SKM-1 treated with dmso at 0.1 percent for 144 hours (cell line): Measurements from ENCODE around the gene RAB9B.
A peak's percentile ranks its signal among the peaks of the same experiment; 100 is the strongest.
"Not testable (repeated sequence)": the region's sequence is repeated elsewhere in the genome, so short reads cannot be mapped to it uniquely, and the experiment has no call there.

ENCODE experiments used
- DNase-seq: peaks from one replicate; lab custom pipeline; 2025; ENCODE audit not compliant: unreplicated experiment; lab: John Stamatoyannopoulos, UW

RAB9B gene, protein sequence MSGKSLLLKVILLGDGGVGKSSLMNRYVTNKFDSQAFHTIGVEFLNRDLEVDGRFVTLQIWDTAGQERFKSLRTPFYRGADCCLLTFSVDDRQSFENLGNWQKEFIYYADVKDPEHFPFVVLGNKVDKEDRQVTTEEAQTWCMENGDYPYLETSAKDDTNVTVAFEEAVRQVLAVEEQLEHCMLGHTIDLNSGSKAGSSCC

DNA sequence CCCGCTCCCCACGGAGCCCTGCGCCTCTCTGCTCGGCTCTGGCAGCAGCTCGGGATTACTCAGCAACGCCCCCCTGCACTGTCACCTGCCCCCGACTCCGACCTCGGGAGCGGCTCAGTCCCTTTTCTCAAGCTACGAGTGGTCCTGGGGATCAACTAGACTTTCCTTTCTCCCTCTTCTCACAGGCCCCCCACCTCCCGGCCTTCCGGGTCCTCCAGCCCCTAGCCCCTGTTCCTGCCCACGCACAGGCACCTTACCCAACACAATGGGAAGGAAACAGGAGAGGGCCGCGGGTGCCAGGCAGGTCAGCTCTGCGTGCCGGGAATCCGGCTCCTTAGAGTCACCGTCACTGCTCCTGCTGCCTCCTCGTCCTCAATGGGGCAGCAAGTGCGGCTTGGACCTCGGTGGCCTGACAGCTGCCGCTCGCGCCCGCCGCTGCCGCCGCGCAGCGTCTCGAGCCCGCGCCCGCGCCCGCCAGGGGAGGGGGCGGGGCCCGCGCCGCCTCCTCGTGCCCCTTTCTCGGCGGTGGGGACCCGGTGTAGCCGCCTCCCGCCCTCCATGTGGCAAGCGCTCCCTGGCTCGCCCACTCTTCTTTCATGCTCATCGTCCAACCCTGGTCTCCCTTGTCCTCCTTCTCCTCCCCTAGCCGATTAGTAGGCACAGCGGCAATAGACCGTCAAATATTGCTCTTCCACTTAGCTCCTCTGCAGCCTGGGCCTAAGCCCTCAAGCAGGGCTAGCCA, at the start of gene RAB9B:
Gene RAB9B, minus strand, starts transcription at position 455 of the 742 bp plus-strand sequence. CDS start 6,473 bp downstream, outside the sequence.
- DNase-seq = peak; percentile 28

DNA sequence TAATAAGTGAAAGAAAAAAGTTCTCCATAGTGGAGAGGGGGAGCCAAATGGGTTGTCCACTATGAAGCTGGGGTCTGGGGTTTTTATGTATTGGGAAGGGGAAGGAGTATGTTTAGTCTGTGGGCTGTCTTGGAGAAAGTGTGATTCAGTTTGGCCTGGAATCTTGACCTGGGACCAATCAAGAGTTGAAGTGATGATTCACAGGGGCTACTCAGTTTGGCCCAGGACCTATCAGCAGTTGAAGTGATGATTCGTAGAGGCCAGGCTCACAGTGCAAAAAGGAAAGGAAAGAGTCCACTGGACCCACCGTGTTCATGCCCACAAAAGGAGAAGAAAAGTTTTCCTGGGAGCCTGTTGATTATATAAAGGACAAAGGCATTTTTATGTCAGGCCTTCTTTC, 47.3 kb upstream of the RAB9B start:
- DNase-seq = no peak

DNA sequence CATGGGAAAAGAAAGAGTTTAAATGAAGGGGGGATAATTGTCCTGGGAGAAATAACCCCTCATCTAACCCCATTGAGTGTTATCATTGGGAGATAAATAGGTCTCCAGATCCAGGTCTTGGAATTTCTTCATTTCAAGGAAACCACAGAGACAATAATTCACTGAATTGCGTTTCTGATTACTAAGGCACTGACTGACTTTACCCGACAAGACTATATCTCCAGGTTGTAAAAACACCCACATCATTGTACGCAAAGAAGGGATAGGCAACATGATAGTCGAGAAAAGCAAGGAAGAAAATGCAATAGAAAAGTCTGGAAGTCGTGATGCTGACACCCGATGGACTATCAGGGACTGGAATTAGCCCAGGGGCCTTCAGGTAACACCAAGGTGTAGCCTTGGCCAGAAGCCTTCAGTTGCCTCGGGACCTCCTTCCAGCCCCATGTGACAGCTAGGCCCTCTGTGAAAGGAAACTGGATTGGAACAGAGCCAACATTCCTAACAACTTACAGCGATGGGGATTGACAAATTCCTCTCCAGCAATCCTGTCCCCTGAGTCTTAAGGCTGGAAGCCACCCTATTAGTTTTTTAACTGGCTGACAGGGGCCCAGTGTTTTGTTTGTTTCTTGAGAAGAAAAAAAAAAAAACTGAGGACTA, 46.5 kb upstream of the RAB9B start:
- no peak for DNase-seq

DNA sequence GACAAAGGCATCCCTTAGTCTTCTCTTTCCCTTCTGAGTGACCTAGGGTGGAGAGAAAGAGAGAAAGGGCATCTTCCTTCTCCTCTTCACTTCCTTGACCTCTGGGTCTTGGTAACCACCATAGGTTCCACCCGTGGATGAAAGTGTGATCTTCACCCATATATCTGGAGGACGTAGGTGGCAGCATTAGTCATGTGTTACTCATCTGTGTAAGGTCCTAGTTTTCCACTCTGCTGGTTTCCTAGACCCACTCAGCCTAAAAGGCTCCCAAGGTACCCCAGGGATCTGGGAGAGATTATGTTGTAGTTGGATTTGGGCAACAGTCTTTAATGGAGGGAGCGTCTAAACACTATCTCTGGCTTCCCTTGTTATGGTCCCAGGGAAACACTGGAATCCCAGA, 45.5 kb upstream of the RAB9B start:
- DNase-seq = no peak

DNA sequence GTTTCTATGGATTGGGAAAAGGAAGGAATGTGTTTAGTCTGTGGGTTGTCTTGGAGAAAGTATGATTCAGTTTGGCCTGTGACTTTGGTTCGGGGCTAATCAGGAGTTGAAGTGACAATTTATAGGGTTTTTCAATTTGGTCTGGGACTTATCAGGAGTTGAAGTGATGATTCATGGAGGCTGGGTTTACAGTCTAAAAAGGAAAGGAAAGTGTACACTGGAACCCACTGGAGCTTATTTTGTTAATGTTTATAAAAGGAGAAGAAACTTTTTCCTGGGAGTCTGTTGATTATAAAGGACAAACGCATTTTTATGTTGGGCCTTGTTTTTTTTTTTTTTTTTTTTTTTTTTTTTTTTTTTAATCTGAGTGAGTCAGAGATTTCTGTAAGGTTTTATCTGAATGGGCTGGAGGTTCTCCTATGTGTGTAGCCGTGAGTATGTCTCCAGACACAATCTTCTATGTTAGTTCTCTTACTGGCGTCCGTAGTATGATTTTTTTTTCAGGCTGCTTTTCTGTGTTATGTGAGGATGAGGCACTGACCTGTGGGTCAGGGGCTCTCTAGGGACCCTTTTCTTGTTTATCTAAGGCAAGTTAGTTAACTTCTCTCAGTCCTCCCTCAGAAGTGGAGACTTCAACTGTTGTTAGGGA, 33.0 kb upstream of the RAB9B start:
- no peak for DNase-seq

DNA sequence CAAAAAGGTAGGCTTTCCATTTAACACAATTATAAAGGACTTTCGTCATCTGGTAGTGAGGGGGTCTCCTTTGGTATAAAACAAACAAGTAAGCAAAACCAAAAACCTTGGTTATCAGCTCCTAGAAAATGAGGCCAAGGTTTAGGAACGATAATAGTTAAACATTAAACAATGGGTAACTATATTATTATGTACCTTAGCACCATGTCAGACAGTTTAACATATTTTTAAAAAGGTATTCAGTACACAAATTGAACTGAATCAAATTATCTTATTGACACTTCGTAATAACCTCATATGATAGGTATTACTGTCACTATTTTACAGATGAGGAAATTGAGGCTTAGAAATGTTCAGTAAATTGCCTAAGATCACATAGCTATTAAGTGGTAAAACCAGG, 32.1 kb upstream of the RAB9B start:
- no peak for DNase-seq

DNA sequence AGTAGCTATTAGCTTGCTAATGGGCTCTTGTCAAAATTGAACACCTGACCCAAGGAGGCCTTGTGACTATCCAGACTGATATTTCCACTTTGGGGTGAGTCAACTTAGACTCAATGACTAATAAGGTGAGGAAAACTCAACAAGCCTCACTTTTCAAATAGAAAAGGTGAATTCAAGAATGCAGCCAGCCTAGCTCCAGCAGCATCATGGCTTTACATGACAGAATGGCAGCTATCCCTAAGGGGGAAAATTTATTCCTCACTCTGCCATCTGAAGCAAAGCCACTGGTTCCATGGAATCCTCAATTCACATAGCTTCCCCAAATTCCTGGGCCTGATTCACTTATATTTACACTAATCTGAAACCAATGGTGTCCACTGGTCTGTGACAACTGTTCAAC, 29.1 kb upstream of the RAB9B start:
- DNase-seq = no peak

DNA sequence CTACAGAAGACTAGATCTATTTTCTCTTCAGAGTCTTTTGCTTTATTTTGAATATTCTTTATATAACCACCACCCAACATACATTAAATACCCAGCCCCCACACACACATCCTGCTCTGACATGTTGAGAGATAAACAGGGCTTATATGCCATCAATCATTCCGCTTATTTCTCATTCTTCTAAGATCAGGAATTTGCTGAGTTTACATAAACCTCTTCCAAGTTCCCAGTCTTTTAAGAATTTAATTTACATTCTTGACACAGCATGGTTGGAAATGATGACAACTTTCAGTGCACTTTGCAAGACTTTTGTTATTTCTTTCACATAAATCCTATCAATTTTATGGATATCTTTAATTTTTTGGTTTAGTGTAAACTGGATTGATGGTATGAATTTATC, 17.5 kb upstream of the RAB9B start:
- DNase-seq = no peak

DNA sequence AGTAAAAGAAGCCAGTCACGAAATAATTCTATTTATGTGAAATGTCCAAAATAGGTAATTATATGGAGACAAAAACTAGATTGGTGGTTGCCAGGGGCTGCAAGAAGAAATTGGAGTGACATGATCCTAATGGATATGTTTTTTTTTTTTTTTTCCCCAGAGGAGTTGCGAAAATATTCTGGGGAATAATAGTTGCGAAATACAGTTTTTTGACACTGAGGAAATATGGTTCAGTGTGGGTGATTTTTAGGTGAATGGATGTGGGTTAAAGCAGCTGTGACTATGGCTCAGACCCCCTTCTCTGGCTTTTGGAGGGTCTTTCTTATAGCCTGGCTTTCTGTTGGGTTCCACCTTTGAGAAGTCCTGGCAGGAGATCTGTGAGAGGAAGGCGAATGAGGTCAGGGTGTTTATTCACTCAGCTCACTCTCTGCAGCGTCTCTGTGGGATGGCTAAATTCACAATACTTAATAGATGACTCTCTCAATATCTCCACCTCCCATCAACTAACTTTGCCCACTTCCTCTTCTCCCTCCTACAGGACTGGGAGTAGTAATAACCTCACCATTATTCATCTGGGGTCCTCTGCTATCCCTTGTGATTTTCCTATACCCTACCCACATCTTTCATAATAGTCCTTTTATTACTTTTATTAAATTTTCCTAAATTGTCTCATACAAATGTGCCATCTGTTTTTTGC, 15.3 kb upstream of the RAB9B start:
- DNase-seq = no peak

DNA sequence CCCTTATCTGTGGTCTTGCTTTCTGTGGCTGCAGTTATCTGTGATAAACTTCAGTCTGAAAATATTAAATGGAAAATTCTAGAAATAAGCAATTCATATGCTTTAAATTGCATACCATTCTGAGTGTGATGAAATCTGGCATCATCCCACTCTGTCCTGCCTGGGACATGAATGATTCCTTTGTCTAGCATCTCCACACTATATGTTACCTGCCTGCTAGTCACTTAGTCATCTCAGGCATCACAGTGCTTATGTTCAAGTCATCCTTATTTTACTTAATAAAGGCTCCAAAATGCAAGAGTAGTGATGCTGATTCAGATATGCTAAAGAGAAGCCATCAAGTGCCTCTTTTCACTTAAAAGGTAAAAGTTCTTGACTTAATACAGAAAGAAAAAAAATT, 14.3 kb upstream of the RAB9B start:
- DNase-seq = no peak

DNA sequence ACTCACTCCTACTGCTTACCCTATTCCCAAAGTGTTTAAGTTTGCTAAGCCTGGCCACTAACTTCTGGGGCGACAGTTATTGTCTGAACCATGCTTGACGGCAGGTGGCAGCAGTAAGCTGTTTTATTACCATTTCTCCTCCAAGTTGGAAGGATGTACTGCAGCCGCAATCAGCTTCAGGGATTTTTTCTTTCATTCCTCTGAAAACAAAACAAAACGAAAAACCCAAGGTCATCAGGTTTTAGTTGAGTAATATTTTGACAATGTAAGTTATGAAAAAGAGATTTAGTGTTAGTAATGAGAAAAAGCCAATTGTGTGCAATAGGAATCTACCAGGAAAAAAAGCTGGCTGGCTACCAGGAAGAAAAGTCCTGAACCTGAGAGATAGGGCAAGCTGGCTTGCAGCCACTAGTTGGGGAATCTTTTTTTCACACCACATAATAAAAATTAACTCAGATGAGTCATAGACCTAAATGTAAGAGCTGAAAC, 13.2 kb upstream of the RAB9B start:
- DNase-seq = peak; percentile 2

DNA sequence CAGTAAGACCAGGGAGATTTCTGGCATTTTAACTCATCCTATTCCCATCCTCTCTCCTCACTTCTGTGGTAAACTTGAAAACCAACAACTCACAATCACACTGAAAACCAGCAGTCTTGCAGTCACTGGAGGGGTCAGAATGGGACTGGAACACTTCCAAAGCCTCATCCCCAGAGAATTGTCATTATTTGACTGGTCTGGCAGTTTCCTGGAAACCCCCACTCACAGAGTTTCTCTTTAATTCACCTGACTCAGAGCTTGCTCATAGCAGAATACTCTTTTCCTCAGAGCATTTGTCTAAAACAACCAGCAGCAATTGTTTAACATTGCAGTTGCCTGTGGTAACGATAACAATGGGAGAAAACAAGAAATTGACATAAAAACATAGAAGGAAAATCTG, 7.3 kb upstream of the RAB9B start:
- no peak for DNase-seq

DNA sequence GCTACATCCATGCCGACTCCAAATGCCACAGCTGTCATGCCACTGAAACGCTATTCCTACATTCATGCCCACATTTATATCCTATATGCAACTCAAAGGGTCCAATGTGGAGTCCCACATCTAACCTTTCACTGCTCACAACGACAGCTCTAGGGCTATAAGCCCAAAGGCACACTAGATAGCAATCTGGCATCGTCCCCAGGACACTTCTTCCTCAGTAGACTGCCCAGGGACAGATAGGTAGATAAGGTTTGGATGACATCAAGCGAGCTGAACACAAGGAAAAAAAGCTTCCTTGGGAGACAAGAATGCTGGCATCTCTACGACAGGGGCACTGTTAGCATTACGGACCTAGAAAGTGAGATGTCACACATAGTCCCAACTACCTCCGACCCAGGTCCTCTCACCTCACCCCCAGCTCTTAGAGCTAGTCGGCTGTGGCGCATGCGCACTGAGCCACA, 685 bp downstream of the RAB9B start:
- DNase-seq = no peak

DNA sequence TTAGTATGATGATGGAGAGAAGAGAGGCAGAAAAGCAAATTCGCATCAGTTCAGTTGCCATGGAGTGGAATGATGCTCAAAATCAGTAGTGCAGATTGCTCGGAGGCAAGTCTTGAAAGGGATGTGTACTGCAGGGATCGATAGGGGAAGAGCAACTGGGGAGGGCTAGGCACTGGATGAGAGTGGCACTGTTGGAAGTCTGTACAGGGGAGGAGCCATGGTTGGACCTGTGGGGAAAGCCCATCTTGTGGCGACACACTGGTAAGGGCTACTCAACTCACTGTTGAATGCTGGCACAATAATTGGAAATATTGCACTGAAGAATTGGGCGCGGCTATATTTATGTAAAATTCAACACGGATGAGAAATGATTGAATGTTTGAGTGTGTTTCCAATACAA, 1.2 kb downstream of the RAB9B start:
- no peak for DNase-seq

DNA sequence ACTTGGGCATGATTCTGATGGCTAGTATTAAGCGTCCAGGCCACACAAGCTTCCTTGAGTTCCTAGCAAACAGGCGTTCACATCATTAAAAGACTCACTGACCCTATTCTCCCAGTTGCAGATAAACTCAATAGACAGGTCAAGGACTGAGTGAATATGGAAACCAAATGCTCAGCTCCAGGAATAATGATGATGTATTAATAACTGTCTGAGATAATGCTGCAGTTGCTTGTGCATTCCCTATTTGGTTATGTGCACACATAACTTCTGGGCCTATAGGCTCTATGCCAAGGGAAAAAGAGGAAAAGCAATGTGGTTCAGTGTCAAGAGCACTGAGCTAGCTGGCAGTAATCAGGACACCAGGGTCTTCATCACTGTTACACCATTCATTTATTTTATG, 3.5 kb downstream of the RAB9B start:
- no peak for DNase-seq

DNA sequence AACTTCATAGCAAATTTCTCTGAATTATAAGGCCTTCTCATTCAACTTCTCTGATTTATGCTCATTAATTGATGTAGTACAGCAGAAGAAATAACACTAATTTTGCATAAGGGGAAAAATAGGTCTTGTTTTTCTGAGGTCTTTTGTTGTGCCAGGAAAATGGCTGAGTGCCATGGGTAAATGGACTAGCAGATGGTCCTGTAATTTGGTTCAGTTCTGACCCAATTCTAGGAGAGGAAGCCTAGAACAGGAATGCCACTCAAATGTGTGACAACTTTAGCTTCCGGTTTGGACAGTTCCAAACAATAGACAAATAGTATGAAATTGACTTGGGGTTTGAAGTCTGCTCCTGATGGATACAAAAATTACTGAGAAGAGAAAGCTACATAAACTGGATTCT, 6.2 kb downstream of the RAB9B start:
- DNase-seq = no peak

DNA sequence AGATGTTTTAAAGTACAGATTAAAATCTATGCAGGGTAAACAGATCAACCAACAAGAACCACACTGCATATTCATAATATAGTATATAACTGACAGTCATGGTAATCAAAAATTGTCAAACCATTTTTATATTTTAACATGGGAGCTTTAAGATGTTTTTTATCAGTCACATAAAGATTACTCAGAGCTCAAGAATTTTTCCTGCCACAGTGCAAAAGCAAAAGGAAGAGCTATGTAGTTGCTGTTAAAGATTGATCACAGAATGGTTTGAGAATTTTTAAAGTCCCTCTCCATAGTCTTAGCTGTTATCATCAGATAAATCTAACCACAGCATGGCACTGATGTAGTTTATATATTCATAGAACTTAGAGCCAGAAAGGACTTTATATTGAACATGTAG, 8.5 kb downstream of the RAB9B start:
- DNase-seq = no peak

DNA sequence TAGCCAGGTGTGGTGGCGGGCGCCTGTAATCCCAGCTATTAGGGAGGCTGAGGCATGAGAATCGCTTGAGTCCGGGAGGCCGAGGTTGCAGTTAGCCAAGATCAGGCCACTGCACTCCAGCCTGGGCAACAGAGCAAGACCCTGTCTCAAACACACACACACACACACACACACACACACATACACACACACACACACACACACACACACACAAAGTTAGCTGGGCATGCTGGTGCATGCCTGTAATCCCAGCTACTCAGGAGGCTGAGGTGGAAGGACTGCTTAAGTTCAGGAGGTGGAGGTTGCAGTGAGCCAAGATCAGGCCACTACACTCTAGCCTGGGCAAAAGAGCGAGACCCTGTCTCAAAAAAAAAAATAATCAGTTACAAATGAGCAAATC, 11.3 kb downstream of the RAB9B start:
- not testable (repeated sequence) for DNase-seq

DNA sequence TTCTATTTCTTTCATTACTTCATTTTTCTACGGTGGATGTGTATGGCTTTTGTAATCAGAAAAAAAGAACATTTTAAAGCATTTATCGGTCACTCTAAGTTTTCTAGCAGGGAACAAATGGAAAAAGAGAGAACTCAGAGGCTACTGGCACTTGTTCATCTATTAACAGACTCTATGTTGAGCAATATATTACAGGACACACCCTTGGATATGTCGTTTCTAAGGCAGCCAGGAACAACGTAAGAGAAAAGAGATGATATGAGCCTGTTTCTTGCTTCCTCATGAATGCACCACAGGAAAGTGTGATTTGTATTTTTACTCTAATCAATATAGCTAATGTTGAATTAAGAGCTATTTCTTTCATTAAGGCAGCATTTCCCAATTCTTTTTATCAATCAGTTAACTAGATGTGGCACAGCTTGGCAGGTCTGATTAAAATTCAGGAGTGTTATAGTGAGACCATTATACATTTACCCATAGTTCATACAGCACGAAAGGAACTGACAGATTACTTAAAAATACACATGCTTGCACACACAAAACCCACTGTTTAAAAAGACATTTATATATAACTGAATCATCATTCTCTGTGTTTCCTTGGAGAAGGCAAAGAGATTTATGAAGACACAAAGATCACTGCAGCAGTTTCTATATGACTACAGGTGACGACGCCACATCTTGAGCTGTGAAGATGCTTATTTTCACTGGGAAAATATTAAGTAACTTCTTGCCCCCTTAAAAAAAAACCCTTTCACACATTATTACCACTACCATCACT, 13.0 kb downstream of the RAB9B start:
- DNase-seq = peak; percentile 2

DNA sequence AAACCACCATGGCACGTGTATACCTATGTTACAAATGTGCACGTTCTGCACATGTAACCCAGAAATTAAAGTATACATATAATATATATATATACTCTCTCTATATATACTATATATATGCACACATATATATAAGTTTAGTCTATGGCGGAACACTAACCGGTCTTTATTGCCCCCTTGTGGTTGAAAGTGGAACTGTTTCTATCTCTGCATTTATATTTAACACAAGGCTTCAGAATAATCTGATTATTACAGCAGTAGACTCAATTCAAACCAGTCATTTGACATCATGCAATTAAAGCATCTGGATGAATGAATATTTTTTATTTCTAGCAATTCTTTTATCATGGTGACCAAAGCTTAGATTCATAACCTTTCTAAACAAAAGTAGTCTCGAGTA, 14.6 kb downstream of the RAB9B start:
- DNase-seq = peak; percentile 3
